Naive B cell (primary cell): ENCODE data around the gene UNC5C. TPM values are rescaled to one million over a fixed set of nuclear protein-coding genes. Genes with fewer than 3 reads are reported as not detected.

ENCODE experiments used
- ATAC-seq, 2 donors: fragments of 150-1000 bp; cut with Tn5 transposase; 2 replicates each; pipeline ENCODE4 v1.10.0; 2021; ENCODE audit warnings: low read depth in 2 of 2, mild to moderate bottlenecking in 2 of 2, moderate library complexity in 2 of 2
- DNase-seq: peaks from one replicate; pipeline ENCODE4 v3.0.0; 2022
- H3K27ac Mint-ChIP-seq, 6 donors: one replicate each; pipeline ENCODE4 v1.8.0; 2020 to 2022; ENCODE audit warnings: mild to moderate bottlenecking in 6 of 6, mixed read lengths in 6 of 6, moderate library complexity in 5 of 6, inconsistent platforms in 2 of 6
- H3K27me3 Mint-ChIP-seq, 3 donors: one replicate each; pipeline ENCODE4 v1.8.0; 2021 to 2022; ENCODE audit warnings: mixed read lengths in 3 of 3, mild to moderate bottlenecking in 1 of 3
- H3K36me3 Mint-ChIP-seq, 2 donors: one replicate each; pipeline ENCODE4 v1.8.0; 2020 to 2022; ENCODE audit warnings: mixed read lengths in 2 of 2, inconsistent platforms in 1 of 2, mild to moderate bottlenecking in 1 of 2
- H3K4me1 Mint-ChIP-seq, 3 donors: one replicate each; pipeline ENCODE4 v1.8.0; 2020 to 2022; ENCODE audit warnings: mixed read lengths in 3 of 3, inconsistent platforms in 1 of 3, mild to moderate bottlenecking in 1 of 3, moderate library complexity in 1 of 3
- H3K4me3 Mint-ChIP-seq, 8 donors: one replicate each; pipeline ENCODE4 v1.8.0; 2020 to 2022; ENCODE audit warnings: mild to moderate bottlenecking in 8 of 8, mixed read lengths in 8 of 8, moderate library complexity in 8 of 8, inconsistent platforms in 2 of 8
- H3K9me3 Mint-ChIP-seq, 7 donors: one replicate each; pipeline ENCODE4 v1.8.0; 2020 to 2022; ENCODE audit warnings: mixed read lengths in 7 of 7, mild to moderate bottlenecking in 5 of 7, inconsistent platforms in 2 of 7, moderate library complexity in 1 of 7
- polyA plus RNA-seq, 6 donors: library from polyadenylated mRNA; unstranded; fragments of 300-500 nt; fragmentation: Illumina TruSeq; gene quantifications; one replicate each; pipeline ENCODE4 v1.2.3, GENCODE V29; 2021; ENCODE audit warnings: low read depth in 6 of 6

Gene UNC5C
- polyA plus RNA-seq, 6 donors from 2014 or later = not detected

DNA sequence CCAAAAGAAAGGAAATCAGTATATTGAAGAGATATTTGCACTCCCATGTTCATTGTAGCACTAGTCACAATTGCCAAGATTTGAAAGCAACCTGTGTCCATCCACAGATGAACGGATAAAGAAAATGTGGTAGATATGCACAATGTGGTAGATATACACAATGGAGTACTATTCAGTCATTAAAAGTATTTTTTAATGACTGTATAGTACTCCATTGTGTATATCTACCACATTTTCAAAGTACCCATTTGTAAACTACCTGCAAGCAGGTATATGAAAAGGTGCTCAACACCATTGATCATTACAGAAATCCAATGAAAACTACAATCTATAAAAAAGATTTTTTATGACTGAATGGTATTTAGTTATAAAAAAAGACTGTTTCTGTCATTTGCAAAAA is 200.4 kb downstream of the UNC5C start:
- Mint-ChIP-seq H3K4me3 (no peak overlapping the region), H3K27ac (no peak overlapping the region), H3K9me3 (peaks cover 7 to 55% (median 33%) of the 10 kb centered on the region in 7 donors), H3K36me3 (no peaks in the 10 kb centered on the region), H3K4me1 (no peaks in the 10 kb centered on the region), H3K27me3 (no peaks in the 10 kb centered on the region)
- ATAC-seq (no peak), DNase-seq (no peak)

DNA sequence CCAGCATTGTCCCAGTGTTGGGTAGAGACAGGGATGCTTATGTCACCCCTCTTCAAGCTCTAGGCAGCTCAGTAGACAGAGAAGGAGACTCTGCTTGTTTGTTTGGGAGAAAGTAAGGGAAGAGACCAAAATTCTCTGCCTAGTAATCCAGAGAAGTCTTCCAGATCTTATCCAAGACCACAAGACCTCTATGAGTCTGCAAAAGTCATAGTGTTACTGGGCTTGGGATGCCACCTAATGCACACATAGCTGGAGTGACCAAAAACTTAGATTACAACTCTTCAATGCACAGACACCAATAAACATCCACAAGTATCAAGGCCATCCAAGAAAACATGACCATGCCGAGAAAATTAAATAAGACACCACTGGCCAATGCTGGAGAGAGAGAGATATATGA is 205.5 kb downstream of the UNC5C start:
- Mint-ChIP-seq H3K9me3 (peaks cover 10 to 48% (median 30%) of the 10 kb centered on the region in 7 donors), H3K36me3 (no peaks in the 10 kb centered on the region), H3K4me1 (no peaks in the 10 kb centered on the region), H3K27ac (no peak overlapping the region), H3K27me3 (no peaks in the 10 kb centered on the region), H3K4me3 (peak overlapping the region in 1 of 8 donors; percentile 22)
- DNase-seq = no peak
- ATAC-seq = no peak

DNA sequence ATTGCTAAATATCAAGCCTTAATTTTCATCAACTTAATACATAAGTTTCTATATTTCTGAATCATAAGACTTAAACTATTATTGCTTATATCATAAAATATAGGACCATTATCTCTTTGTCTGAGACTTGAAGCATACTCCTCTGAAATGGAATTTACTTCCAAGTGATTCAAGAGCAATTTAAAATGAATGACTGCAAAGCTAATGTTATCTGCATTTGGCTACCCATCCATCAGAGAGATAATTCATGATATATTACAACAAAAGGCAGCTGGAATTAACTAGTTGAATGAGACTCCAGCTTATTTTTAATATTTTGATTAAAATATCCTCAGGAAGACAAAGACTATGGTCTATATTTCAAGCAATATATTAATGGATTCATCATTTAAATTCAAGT is 208.6 kb downstream of the UNC5C start:
- Mint-ChIP-seq H3K27me3 (no peaks in the 10 kb centered on the region), H3K27ac (no peak overlapping the region), H3K4me1 (no peaks in the 10 kb centered on the region), H3K4me3 (no peak overlapping the region), H3K36me3 (no peaks in the 10 kb centered on the region), H3K9me3 (peaks cover 3 to 20% (median 13%) of the 10 kb centered on the region in 7 donors)
- ATAC-seq = no peak
- no peak for DNase-seq

DNA sequence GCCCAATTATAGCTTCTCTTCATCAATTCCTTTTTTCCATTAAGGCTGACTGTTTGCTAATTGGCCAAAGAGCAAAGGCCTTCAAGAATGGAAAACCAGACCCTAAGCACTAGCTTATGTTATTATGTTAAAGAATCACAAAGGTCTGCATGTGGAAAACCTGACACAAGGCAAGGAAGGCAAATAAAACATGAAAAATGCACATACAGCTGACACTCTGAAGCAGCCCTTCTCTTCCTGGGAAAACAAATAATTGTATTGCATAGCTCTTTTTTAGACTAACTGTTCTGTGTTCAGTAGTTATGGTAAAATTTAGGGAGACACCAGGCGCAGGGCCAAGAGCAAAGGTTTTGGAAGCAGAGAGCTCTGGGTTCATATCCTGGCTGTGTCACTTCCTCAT is 223.1 kb downstream of the UNC5C start:
- no peak for DNase-seq
- ATAC-seq = no peak
- Mint-ChIP-seq H3K36me3 (no peaks in the 10 kb centered on the region), H3K27ac (no peak overlapping the region), H3K4me3 (no peak overlapping the region), H3K27me3 (no peaks in the 10 kb centered on the region), H3K4me1 (no peaks in the 10 kb centered on the region), H3K9me3 (no peaks in the 10 kb centered on the region)

DNA sequence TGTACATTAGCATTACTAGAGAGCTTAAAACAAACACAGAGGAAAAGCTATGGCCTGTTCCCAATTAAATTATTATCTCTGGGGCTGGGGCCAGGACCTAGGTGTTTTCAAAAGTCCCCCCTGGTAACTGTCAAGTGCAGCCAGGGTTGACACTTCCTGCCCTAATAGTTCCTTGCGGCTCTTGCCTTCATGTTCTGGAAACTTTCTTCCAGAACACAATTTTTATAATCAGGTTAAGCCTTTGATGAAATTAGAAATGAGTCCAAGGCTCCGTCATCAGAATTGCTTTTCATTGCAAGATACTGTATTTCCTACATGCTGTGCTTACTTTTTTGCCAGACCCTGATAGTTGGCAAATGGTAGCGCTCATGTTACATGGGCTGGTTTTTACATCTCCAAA is 229.6 kb downstream of the UNC5C start:
- peaks cover 0 to 3% (median 0%) of the 10 kb centered on the region in 7 donors for H3K9me3 Mint-ChIP-seq
- ATAC-seq = no peak
- DNase-seq = no peak
- H3K4me1 Mint-ChIP-seq = no peaks in the 10 kb centered on the region
- no peaks in the 10 kb centered on the region for H3K36me3 Mint-ChIP-seq
- no peak overlapping the region for H3K27ac Mint-ChIP-seq
- no peak overlapping the region for H3K4me3 Mint-ChIP-seq
- no peaks in the 10 kb centered on the region for H3K27me3 Mint-ChIP-seq

DNA sequence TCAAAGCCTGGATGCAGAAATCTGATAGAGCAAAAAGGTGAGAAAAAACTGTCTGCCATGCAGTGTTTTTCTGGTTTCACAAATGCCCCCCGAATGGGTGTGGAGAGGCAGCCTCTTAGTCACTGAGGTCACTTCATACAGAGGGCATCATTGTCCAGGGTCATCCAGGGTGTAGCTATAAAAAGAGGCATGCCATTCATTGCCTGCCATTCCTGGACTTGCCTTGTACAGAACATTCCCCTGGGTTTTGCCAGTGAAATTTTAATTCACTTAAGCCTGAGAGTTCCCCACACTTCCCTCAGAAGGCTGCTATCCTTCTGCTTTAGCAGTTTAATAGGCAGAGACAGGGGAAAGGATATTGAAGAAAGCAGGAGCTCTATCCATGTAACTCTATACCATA is 230.3 kb downstream of the UNC5C start:
- no peak overlapping the region for H3K4me3 Mint-ChIP-seq
- H3K36me3 Mint-ChIP-seq = no peaks in the 10 kb centered on the region
- no peaks in the 10 kb centered on the region for H3K4me1 Mint-ChIP-seq
- H3K27me3 Mint-ChIP-seq = no peaks in the 10 kb centered on the region
- ATAC-seq (no peak), DNase-seq (no peak)
- H3K9me3 Mint-ChIP-seq = peaks cover 0 to 3% (median 0%) of the 10 kb centered on the region in 7 donors
- no peak overlapping the region for H3K27ac Mint-ChIP-seq

DNA sequence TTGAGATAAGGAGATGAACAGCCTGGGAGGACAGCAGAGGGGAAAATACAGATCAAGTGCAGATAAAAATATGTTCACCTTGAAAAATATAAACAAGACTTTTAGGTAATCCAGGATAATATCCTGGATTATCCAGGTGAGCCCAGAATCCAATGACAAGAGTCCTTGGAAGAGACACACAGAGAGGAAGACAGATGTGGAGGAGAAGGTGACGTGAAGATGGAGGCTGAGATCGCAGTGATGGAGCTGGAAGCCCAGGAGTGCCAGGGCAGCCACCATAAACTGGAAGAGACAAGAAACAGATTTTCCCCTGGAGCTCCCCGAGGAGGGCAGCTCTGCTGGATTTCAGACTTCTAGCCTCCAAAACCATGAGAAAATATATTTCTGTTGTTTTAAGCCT is 230.7 kb downstream of the UNC5C start:
- ATAC-seq (no peak), DNase-seq (no peak)
- H3K4me3 Mint-ChIP-seq = no peak overlapping the region
- no peak overlapping the region for H3K27ac Mint-ChIP-seq
- no peaks in the 10 kb centered on the region for H3K36me3 Mint-ChIP-seq
- no peaks in the 10 kb centered on the region for H3K4me1 Mint-ChIP-seq
- no peaks in the 10 kb centered on the region for H3K27me3 Mint-ChIP-seq
- H3K9me3 Mint-ChIP-seq = peaks cover 0 to 3% (median 0%) of the 10 kb centered on the region in 7 donors

DNA sequence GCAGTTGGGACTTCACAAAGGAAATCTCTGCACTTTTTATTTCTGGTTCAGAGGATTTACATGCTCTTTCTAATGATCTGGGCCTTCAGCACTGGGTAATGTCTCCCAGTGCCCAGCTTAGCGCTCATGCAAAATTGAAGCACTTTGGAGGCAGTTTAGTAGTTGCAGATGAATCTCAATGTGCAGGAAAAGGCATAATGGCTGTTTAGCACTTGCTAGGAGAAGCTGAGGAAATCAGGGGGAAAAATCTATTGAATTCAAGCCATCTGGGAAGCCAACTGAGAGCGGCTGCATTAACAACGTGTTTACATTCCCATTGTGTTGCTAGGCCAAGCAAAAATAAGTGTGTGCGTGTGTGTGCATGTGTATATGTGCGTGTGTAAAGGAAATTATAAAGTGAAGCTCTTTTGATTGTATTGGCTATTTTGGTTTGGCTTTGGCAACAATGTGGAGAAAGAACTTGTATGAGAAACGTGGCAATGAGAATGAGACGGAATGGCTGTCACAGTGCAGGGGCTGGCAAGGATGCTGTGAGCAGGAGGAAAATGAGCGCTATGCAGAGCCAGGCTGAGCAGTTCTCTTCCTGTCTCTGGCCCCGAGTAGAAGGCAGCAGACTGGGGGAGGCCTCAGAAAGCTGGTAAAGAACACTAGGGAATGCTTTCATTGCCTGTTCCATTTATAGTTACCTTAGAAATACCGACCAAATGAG is 231.5 kb downstream of the UNC5C start:
- no peak for ATAC-seq
- H3K27ac Mint-ChIP-seq = no peak overlapping the region

DNA sequence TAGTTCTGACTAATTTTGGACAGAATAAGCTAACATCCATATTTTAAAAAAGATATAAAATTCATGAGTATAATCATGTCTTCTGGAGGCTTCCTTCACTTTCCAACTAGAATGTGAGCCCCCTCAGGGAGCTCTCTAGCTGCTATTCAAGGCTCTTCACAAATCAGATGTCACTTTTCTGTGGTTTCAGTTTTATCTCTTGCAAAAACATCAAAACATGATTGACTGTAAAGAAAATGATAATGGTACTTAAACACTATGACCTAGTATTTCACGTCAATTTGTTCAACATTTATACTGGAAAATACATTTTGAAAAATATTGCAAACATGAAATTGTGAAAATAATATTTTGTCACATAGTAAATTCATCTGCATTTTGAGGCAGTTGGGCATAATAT is 234.2 kb downstream of the UNC5C start:
- Mint-ChIP-seq H3K9me3 (peaks cover 0 to 3% (median 0%) of the 10 kb centered on the region in 7 donors), H3K36me3 (no peaks in the 10 kb centered on the region), H3K27ac (no peak overlapping the region), H3K27me3 (no peaks in the 10 kb centered on the region), H3K4me3 (no peak overlapping the region), H3K4me1 (no peaks in the 10 kb centered on the region)
- no peak for DNase-seq
- no peak for ATAC-seq

More for the DNA sequence above, 231.5 kb downstream of the UNC5C start:
- Mint-ChIP-seq H3K4me3 (no peak overlapping the region), H3K4me1 (no peaks in the 10 kb centered on the region), H3K36me3 (no peaks in the 10 kb centered on the region), H3K27me3 (no peaks in the 10 kb centered on the region), H3K9me3 (peaks cover 0 to 3% (median 0%) of the 10 kb centered on the region in 7 donors)
- no peak for DNase-seq

DNA sequence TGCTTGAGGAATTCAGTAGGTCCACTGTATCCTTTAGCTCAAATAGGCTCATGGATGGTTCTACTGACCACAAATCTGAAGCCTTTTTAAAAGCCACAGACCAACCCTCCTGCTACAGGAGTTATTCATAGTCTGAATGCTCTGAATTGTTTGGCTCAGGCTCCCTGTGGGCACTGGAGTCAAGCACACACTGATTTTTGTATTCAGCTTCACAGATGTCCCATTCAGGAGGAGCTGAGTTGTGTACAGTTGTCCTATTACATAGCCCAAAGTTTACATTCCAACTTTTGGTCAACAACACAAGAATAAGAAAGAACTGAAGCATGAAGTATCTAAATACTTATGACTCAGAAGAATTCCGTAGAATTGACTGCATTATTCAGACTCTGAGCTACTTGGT is 243.9 kb downstream of the UNC5C start:
- ATAC-seq (no peak), DNase-seq (no peak)
- no peaks in the 10 kb centered on the region for H3K36me3 Mint-ChIP-seq
- H3K27me3 Mint-ChIP-seq = no peaks in the 10 kb centered on the region
- H3K27ac Mint-ChIP-seq = no peak overlapping the region
- peaks cover 0 to 3% (median 1%) of the 10 kb centered on the region in 7 donors for H3K9me3 Mint-ChIP-seq
- H3K4me1 Mint-ChIP-seq = no peaks in the 10 kb centered on the region
- H3K4me3 Mint-ChIP-seq = no peak overlapping the region

DNA sequence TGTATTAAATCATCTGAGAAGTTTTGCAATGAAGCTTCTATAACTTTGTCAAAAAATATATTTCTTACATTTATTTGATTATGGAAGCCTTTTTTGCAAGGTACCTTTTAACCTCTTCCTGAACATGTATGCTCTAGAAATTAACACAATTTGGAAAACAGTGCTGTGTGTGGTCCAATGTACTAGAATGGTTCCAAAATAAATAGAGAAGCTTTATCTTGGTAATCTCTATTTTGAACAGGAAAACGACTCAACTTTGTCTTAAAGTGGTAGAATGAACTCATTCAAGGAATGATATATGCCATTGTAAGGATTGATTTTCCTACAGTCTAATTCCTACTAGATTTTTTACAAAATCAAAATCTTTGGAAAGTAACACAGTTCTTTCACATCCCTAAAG is 248.5 kb downstream of the UNC5C start:
- no peak overlapping the region for H3K4me3 Mint-ChIP-seq
- peaks cover 0 to 18% (median 8%) of the 10 kb centered on the region in 7 donors for H3K9me3 Mint-ChIP-seq
- ATAC-seq (no peak), DNase-seq (no peak)
- H3K27me3 Mint-ChIP-seq = no peaks in the 10 kb centered on the region
- H3K27ac Mint-ChIP-seq = no peak overlapping the region
- no peaks in the 10 kb centered on the region for H3K36me3 Mint-ChIP-seq
- no peaks in the 10 kb centered on the region for H3K4me1 Mint-ChIP-seq

DNA sequence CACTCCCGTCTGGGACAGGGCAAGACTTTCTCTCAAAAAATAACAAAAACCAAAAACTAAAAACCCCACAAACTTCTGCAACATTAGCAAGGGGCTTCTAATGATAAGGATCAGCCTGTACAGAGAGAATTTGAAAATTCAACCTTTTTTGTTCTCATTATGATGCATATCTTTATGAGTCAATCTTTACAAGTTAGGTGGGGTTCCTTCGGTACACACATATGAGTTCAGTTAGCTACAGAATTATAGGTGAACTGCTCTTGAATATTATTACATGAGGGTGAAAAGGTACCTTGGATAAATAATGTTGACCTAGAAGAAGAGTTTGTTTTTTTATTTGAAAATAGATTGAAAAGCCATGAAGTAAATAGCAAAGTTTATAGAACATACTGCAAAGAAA is 252.7 kb downstream of the UNC5C start:
- DNase-seq (no peak), ATAC-seq (no peak)
- Mint-ChIP-seq H3K27me3 (no peaks in the 10 kb centered on the region), H3K9me3 (peaks cover 0 to 18% (median 8%) of the 10 kb centered on the region in 7 donors), H3K36me3 (no peaks in the 10 kb centered on the region), H3K27ac (no peak overlapping the region), H3K4me1 (no peaks in the 10 kb centered on the region), H3K4me3 (no peak overlapping the region)

DNA sequence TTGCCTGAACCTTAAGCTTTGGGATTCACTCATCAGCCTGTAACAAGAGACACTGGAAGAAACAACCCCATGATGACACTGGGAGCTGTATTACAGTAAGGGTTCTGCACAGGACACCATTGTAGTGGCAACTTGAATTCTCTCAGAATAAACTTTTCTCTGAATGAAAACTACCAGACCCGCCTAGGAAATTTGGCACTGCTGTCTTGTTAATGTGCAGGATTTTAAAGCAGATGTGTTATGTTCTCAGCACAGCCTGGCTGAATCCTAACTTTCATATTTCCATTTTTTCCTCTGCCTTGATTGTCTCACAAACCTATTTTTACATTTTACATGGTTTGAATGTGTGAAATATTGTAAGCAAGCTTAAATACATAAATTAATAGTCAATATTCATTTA is 253.6 kb downstream of the UNC5C start:
- no peaks in the 10 kb centered on the region for H3K27me3 Mint-ChIP-seq
- no peak overlapping the region for H3K27ac Mint-ChIP-seq
- H3K4me3 Mint-ChIP-seq = no peak overlapping the region
- H3K36me3 Mint-ChIP-seq = no peaks in the 10 kb centered on the region
- DNase-seq = no peak
- no peak for ATAC-seq
- peaks cover 0 to 18% (median 5%) of the 10 kb centered on the region in 7 donors for H3K9me3 Mint-ChIP-seq
- no peaks in the 10 kb centered on the region for H3K4me1 Mint-ChIP-seq

DNA sequence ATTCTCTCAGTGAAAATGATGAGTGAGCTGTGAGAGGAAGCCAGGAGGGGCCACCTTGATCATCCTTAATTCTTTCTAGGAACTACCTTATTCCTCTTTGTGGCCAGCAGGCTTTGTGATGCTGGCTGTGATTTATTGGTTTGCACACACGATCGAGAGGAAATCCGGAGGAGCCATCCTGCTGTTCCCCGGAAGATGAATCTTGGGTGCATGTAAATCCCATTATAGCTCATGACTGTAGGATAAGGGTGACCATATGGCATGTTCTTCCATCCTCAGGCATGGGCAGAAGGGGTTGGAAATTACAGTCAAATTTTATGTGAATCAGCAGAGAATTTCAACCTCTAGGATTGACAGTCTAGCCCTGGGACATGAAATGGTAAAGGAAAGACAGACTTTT is 254.5 kb downstream of the UNC5C start:
- no peak for ATAC-seq
- Mint-ChIP-seq H3K4me1 (no peaks in the 10 kb centered on the region), H3K36me3 (no peaks in the 10 kb centered on the region), H3K27ac (no peak overlapping the region), H3K4me3 (no peak overlapping the region), H3K9me3 (peaks cover 0 to 11% (median 2%) of the 10 kb centered on the region in 7 donors), H3K27me3 (no peaks in the 10 kb centered on the region)
- no peak for DNase-seq

DNA sequence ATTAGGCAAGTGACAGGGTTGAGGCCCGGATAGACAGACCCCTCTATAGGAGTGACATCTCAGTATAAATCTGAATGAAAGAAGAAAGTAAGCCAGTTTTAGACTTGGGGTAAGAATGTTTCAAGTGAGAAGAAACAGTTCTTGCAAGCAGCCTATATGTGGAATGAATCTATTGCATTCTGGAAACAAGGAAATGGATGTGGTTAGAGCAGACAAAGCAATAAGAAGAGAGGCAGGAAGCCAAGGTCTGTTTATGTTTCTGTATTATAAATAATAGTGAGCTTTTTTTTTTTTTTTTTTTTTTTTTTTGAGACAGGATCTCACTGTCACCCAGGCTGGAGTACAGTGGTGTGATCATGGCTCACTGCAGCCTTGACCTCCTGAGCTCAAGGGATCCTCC is 255.8 kb downstream of the UNC5C start:
- no peak overlapping the region for H3K27ac Mint-ChIP-seq
- ATAC-seq (no peak), DNase-seq (no peak)
- no peak overlapping the region for H3K4me3 Mint-ChIP-seq
- H3K27me3 Mint-ChIP-seq = no peaks in the 10 kb centered on the region
- no peaks in the 10 kb centered on the region for H3K4me1 Mint-ChIP-seq
- H3K36me3 Mint-ChIP-seq = no peaks in the 10 kb centered on the region
- H3K9me3 Mint-ChIP-seq = no peaks in the 10 kb centered on the region
